Measurements from ENCODE around the gene KTN1.

Gene KTN1

GRCh38 chr14:55645145-55645544, 65.1 kb downstream of the KTN1 start:
- no peaks in the 10 kb centered on the region for H4K20me1 ChIP-seq (ENCODE audit: control insufficient read depth, insufficient read depth, low read depth, low read length)
- H3F3A ChIP-seq (ENCODE audit: control insufficient read depth, insufficient read depth) = no peaks in the 10 kb centered on the region
- H3K9me2 ChIP-seq (replicated peaks; ENCODE audit: control insufficient read depth, low read length) = no peaks in the 10 kb centered on the region
- no peaks in the 10 kb centered on the region for H3K27me3 ChIP-seq (ENCODE audit: control insufficient read depth, low read length)
- no peaks in the 10 kb centered on the region for H3K79me2 ChIP-seq (ENCODE audit: control insufficient read depth, low read length)
- H3K4me2 ChIP-seq (ENCODE audit: low read length) = no peak overlapping the region
- H3K9me3 ChIP-seq (ENCODE audit: control insufficient read depth, insufficient read depth, low read length) = no peaks in the 10 kb centered on the region
- H3K4me3 ChIP-seq (ENCODE audit: low read length) = no peak overlapping the region
- TF ChIP-seq EZH2phosphoT487 (IDR thresholded peaks at IDR 0.05; ENCODE audit: borderline replicate concordance, low read length) = no peak
- TF ChIP-seq CTCF (IDR thresholded peaks at IDR 0.05; ENCODE audit: low read depth, low read length, poor library complexity, severe bottlenecking) = no peak
- H3K4me1 ChIP-seq (ENCODE audit: control insufficient read depth, low read length) = no peaks in the 10 kb centered on the region
- peaks cover 83% of the 10 kb centered on the region for H3K36me3 ChIP-seq (ENCODE audit: control insufficient read depth, low read length)
- H3K27ac ChIP-seq (ENCODE audit: low read depth, low read length) = no peak overlapping the region

GRCh38 chr14:55645845-55646832, 66.1 kb downstream of the KTN1 start:
- TF ChIP-seq CTCF (IDR thresholded peaks at IDR 0.05; ENCODE audit: low read depth, low read length, poor library complexity, severe bottlenecking) = no peak
- TF ChIP-seq EZH2phosphoT487 (IDR thresholded peaks at IDR 0.05; ENCODE audit: borderline replicate concordance, low read length) = no peak

GRCh38 chr14:55650992-55651391, 71.0 kb downstream of the KTN1 start:
- Histone ChIP-seq H3K79me2 (ENCODE audit: control insufficient read depth, low read length) (no peaks in the 10 kb centered on the region), H4K20me1 (ENCODE audit: control insufficient read depth, insufficient read depth, low read depth, low read length) (no peaks in the 10 kb centered on the region), H3K27ac (ENCODE audit: low read depth, low read length) (no peak overlapping the region), H3F3A (ENCODE audit: control insufficient read depth, insufficient read depth) (no peaks in the 10 kb centered on the region), H3K36me3 (ENCODE audit: control insufficient read depth, low read length) (peaks cover 83% of the 10 kb centered on the region), H3K4me3 (ENCODE audit: low read length) (no peak overlapping the region), H3K9me3 (ENCODE audit: control insufficient read depth, insufficient read depth, low read length) (no peaks in the 10 kb centered on the region), H3K27me3 (ENCODE audit: control insufficient read depth, low read length) (no peaks in the 10 kb centered on the region), H3K4me1 (ENCODE audit: control insufficient read depth, low read length) (no peaks in the 10 kb centered on the region), H3K9me2 (replicated peaks; ENCODE audit: control insufficient read depth, low read length) (no peaks in the 10 kb centered on the region), H3K4me2 (ENCODE audit: low read length) (no peak overlapping the region)
- TF ChIP-seq CTCF (IDR thresholded peaks at IDR 0.05; ENCODE audit: low read depth, low read length, poor library complexity, severe bottlenecking) = no peak
- no peak for TF ChIP-seq EZH2phosphoT487 (IDR thresholded peaks at IDR 0.05; ENCODE audit: borderline replicate concordance, low read length)

More at GRCh38 chr14:55645845-55646832, 66.1 kb downstream of the KTN1 start:
- H3K9me3 ChIP-seq (ENCODE audit: control insufficient read depth, insufficient read depth, low read length) = no peaks in the 10 kb centered on the region
- no peaks in the 10 kb centered on the region for H3K27me3 ChIP-seq (ENCODE audit: control insufficient read depth, low read length)
- no peak overlapping the region for H3K27ac ChIP-seq (ENCODE audit: low read depth, low read length)
- no peaks in the 10 kb centered on the region for H4K20me1 ChIP-seq (ENCODE audit: control insufficient read depth, insufficient read depth, low read depth, low read length)
- no peaks in the 10 kb centered on the region for H3F3A ChIP-seq (ENCODE audit: control insufficient read depth, insufficient read depth)
- H3K9me2 ChIP-seq (replicated peaks; ENCODE audit: control insufficient read depth, low read length) = no peaks in the 10 kb centered on the region
- H3K4me1 ChIP-seq (ENCODE audit: control insufficient read depth, low read length) = no peaks in the 10 kb centered on the region
- no peak overlapping the region for H3K4me2 ChIP-seq (ENCODE audit: low read length)
- H3K36me3 ChIP-seq (ENCODE audit: control insufficient read depth, low read length) = peaks cover 83% of the 10 kb centered on the region
- no peaks in the 10 kb centered on the region for H3K79me2 ChIP-seq (ENCODE audit: control insufficient read depth, low read length)
- H3K4me3 ChIP-seq (ENCODE audit: low read length) = no peak overlapping the region

Data from DOHH2 (cell line).